Stimulated activated CD8-positive, alpha-beta memory T cell treated with anti-CD3 and anti-CD28 coated beads, Interleukin-7, amount 100 ng/mL, for 4 hours (primary cell): Measurements from ENCODE around the gene C6.

Source experiments
- DNase-seq, 2 donors: peaks; one replicate each; pipeline ENCODE4 v3.0.0-alpha.2; 2020; ENCODE audit warnings: low read depth in 2 of 2

The C6 gene

DNA sequence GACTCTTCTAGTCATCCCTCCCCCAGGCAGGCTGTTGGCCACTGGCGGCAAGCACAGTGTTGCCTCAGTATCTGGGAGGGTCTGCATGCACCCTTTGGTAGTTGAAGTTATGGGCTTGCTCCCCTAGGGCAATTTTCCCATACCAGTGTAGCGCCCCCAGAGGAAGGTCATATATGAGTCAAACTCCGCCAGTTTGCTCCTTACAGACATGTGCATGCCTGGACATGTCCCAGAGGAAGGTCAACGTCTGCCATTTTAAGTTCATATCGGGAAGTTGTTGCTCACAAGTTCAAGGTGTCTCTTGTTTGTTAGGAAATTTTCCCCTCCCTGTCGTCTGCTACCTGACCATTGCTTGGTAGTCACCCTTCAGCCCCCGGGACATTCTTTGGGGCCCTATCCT, 90.9 kb downstream of the C6 start:
- no peak for DNase-seq

- no peak for DNase-seq
Measured at GRCh38 chr5:41120600-41120999, 92.7 kb downstream of the C6 start.

DNA sequence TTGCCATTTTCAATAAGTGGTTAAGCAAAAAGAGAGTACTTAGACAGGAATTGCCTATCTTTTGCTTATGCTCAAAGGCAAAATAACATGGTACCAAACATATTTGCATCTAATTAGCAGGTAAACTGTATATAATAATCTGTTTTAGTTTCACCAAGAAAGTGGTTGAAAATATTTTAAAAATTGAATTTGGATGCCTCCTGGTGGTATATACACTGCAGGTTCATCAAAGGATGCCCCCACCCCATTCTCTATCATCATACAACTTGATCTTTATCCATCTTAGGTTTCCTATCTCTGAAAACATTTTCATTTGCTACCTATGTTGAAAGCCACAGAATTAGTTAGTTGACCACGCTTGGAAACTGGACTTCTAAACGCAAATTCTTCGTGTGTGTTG, 95.2 kb downstream of the C6 start:
- DNase-seq, result no peak

DNA sequence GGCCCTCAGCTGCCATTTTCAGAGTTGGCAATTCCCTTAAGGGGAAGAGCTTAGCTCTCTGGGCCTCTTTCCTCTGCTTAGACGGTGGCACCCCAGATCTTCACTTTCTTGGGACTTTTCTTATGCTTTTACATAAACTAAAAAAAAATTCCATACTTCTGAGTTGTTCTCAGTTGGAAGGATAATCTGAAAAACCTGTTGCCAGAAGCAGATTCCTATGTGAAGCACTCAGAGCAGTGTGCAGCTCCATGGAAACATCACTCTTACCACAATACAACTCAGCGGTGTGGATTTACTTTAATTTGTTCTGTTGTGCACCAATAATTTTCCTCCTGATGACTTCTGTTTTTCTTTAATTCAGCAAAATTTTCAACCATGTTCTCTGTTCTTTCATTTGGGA, 98.1 kb downstream of the C6 start:
- DNase-seq, result no peak

DNA sequence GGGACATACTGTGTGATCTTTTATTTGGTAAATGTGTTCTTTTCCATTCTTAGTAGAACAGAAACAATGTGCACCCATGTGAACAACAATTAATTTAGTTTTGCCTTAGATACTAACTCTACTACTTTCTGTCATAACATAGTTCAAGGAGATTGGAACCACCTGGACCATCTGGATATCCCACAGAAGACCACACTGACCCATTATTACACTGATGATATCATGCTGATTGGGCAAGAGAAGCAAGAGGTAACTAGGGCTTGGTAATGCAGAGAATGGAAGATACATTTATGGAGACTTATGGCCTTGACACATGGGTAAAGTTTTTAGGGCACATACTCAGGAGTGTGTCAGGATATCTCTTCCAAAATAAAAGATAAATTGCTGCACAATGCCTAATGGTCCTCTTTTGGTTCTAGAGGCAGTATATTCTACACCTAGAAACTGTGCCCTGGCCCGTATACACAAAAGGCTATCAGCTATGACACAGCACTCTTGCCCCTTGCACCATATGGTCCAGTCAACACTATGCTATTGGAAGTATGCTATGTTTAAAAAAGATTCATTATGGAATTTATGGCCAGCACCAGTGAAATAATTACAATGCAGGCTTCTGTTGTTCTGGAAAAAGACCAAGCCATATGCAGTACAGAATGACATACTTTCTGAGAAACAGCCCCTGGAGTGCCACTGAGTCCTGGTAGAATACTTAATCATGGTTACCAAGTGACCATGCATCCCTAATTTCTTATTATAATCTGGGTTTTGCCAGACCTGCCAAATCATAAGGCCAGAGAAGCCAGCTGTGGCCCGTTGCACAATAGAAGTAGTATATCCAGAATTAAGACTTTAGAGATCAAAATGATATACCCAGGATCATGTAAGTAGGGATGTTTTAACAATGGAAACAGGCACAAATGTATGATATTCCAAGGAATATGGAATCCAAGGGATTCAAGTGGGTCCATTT, 100.6 kb downstream of the C6 start:
- DNase-seq, result no peak

DNA sequence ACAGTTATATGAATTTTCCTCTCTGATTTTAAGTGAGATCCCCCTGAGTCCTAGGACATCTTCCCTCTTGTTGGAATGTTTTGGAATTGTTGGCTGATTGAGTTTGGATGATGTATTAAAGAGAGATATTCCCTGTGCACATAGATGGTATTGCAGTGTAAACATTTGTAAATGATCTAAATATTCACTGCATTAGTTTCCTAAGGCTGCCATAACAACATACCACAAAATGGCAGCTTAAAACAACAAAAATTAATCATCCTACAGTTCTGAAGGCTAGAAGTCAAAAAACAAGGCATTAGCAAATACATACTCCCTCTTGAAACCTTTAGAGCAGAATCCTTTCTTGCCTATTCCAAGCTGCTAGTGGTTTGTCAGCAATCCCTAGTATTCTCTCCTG, 104.1 kb downstream of the C6 start:
- DNase-seq, result no peak

GRCh38 chr5:41102341-41102740, 111.0 kb downstream of the C6 start:
- DNase-seq, result no peak

- no peak for DNase-seq
Measured at GRCh38 chr5:41097642-41098041, 115.7 kb downstream of the C6 start.

DNA sequence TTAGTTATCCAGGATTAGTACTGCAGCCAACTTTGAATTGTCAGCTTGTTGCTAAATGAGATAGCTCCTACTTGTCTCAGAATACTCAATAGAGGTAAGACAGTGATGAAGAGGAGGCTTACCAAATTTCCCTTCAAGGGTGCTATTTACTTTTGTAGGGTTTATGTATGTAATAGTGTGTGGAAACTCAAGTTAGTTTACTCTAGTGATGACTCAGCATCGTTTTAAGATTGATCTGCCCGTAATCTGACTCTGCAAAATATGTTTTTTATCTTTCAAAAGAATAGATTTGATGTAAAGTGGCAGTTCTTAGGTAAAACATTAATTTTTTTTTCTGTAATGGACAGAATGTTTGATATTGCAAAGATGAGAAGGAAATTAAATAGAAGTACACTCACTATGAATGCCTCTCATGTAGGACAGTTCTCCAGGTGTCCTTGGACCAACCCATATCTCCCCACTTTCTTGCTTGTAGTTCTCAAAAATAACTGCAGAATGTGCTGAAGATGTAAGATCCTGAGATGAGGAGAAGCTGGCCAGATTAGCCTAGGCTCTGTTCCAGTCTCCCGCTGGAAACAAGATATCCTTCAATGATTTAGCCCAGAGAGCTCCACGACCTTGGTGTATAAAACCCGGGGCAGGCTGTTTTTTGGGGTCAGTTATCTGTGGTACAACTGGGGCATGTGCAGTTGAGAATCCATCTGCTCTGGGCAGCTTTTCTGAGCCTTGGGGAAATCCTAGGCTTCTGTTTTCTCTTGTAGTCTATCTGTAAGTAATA, 117.8 kb downstream of the C6 start:
- no peak for DNase-seq

DNA sequence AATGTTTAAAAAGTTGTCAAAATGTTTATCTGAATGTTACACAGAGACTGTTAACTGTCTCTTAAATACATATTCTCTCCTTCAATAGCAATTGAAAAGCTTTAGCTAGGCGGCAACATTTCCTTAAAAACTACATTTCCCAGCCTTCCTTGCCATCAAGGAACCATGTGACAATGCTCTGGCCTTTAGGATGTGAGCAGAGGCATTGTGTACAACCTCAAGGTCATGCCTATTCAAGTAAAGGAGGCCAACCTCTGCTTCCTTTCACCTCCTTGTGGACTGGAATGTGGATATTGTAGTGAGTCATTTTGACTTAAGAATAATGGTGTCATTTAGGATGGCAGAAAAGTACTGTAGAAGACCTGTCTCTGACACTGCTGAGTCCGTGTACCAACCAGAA, 118.5 kb downstream of the C6 start:
- no peak for DNase-seq

DNA sequence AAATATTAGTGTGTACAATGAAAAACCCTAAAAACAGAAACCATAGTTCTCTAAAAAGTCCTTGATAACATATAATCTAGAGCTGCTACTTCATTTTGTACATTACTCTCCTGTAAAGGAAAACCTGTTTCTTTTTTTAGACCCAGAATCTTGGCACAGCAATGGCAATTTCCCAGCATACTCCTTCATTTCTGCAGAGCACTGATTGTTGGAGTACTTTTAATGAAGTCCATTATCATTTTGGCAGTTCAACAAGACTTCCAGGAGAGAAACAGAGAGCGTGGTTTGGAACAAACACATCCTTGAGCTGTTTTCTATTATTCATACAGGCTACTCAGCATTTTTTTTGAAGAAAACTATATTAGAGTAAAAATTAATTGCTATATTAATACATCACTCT, 119.5 kb downstream of the C6 start:
- DNase-seq, result no peak
